Spleen (tissue), 11 donors: Measurements from ENCODE around the gene UBR4. TPM values are rescaled to one million over a fixed set of nuclear protein-coding genes. Genes with fewer than 3 reads are reported as not detected.

Experiments used
- DNase-seq: peaks from one replicate; pipeline ENCODE4 v3.0.0-alpha.2; 2020
- H3K27ac ChIP-seq, 8 donors: fragments of 200-600 bp; sonication (generic) in 7 of 8; 1 replicate in 4 of 8; 2 replicates in 4 of 8; pipeline versions ENCODE4 v1.5.0 to v1.8.0; 2016 to 2021; ENCODE audit warnings: inconsistent platforms in 4 of 8, mild to moderate bottlenecking in 4 of 8, moderate library complexity in 1 of 8
- H3K27me3 ChIP-seq, 7 donors: fragments of 200-600 bp; sonication (generic) in 6 of 7; replicated peaks in 1 of 7; 1 replicate in 4 of 7; 2 replicates in 3 of 7; pipeline versions ENCODE4 v1.5.0 to v1.8.0; 2016 to 2021; ENCODE audit warnings: inconsistent platforms in 3 of 7, mild to moderate bottlenecking in 1 of 7
- H3K36me3 ChIP-seq, 6 donors: fragments of 200-600 bp; sonication (generic) in 5 of 6; 1 replicate in 4 of 6; 2 replicates in 2 of 6; pipeline versions ENCODE4 v1.5.0 to v1.8.0; 2016 to 2021; ENCODE audit warnings: inconsistent platforms in 2 of 6
- H3K4me1 ChIP-seq, 6 donors: fragments of 200-600 bp; sonication (generic) in 5 of 6; 1 replicate in 3 of 6; 2 replicates in 3 of 6; pipeline versions ENCODE4 v1.5.0 to v1.8.0; 2016 to 2021; ENCODE audit warnings: inconsistent platforms in 3 of 6
- H3K4me3 ChIP-seq, 8 donors: fragments of 200-600 bp; sonication (generic) in 7 of 8; 1 replicate in 4 of 8; 2 replicates in 4 of 8; pipeline versions ENCODE4 v1.5.0 to v1.8.0; 2016 to 2021; ENCODE audit warnings: inconsistent platforms in 4 of 8, mild to moderate bottlenecking in 4 of 8, moderate library complexity in 2 of 8
- H3K9me3 ChIP-seq, 8 donors: fragments of 200-600 bp; sonication (generic) in 7 of 8; 1 replicate in 4 of 8; 2 replicates in 4 of 8; pipeline versions ENCODE4 v1.5.0 to v1.8.0; 2016 to 2021; ENCODE audit warnings: inconsistent platforms in 4 of 8
- POLR2A ChIP-seq, 3 donors: fragments of 450-650 bp; IDR thresholded peaks; one replicate each; pipeline ENCODE4 v1.5.1; 2017; ENCODE audit warnings: antibody characterized with exemption in 3 of 3, mild to moderate bottlenecking in 1 of 3
- POLR2AphosphoS5 ChIP-seq, 3 donors: sonication (generic); formaldehyde crosslinking; IDR thresholded peaks; one replicate each; pipeline ENCODE4 v1.5.1; 2017; ENCODE audit warnings: antibody characterized with exemption in 3 of 3
- WGBS, 5 donors: extraction: QIAGEN DNeasy Blood & Tissue Kit in 3 of 5; methylation state at CpG; one replicate each; pipeline versions ENCODE4 v1.1.5 to v1.1.7; 2013 to 2018; 5-methylcytosine and 5-hydroxymethylcytosine counted together
- intact Hi-C: fragments of 100-400 bp; cut with DNase I; formaldehyde crosslinking; loops from one replicate; pipeline ENCODE4 v1.15.0; 2023; ENCODE audit warnings: low total_unique reads
- polyA plus RNA-seq, 3 donors: library from polyadenylated mRNA; stranded (reverse); fragments of 200-250 nt; gene quantifications; one replicate each; pipeline ENCODE4 v1.2.1, GENCODE V29; 2013
- total RNA-seq, 7 donors: library from RNA; depleted of rRNA in 3 of 7; stranded (reverse); fragments of >200 nt in 3 of 7; fragmentation: NEBNext Ultra II Directional in 4 of 7; extraction: Animal tissue kit (Norgen Biotek cat#: 25700) in 4 of 7; gene quantifications; one replicate each; pipeline versions ENCODE4 v1.1.0 to v1.2.1, GENCODE V29; 2016 to 2021
- TF ChIP-seq, protein P1 (sequence below), 11 experiments: fragments of 200-600 bp in 7 of 11; fragments of 450-650 bp in 4 of 11; sonication (generic) in 4 of 11; IDR thresholded peaks in 8 of 11; conservative IDR thresholded peaks in 3 of 11; 1 replicate in 7 of 11; 2 replicates in 4 of 11; pipeline versions ENCODE4 v1.4.0 to v1.8.0; 2016 to 2021; ENCODE audit warnings: antibody characterized with exemption in 11 of 11, inconsistent platforms in 4 of 11, mild to moderate bottlenecking in 1 of 11
- donor health status: healthy with polysubstance abuse.
- donor health status: DM: no; HTN: no; CAD: no; lungs with moderate emphysema.
- donor health status: DM: no; HTN: no; CAD: no.
- donor health status: Bipolar disorder and iron deficiency.
- donor health status: healthy.
- donor health status: DM: no; HTN: no; CAD: no.
- donor health status: DM: yes; HTN: yes; CAD: no.

The UBR4 gene
- total and polyA plus RNA-seq, 10 donors, result 72.5 to 184 (median 149) TPM

DNA sequence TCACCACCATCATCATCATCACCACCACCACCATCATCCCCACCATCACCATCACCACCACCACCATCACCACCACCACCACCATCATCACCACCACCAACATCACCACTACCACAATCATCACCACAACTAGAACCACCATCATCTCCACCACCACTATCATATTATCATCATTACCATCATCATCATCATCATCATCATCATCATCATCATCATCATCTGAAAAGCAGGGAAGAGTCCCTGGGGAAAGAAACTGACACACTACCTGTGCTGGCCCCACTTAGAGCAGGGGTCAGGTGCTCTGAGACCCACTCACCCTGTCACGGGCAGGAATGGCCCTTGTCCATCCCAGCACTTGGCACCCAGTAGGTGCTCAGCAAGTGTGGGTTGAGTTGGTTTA is 148.7 kb downstream of the UBR4 start:
- WGBS, 5 donors, result 95 to 100% (median 98%) methylated on average over 1 of the region's 1 CpG; no CpG with 5 or more reads in 1 of the 5 donors
- DNase-seq, result no peak
- intact Hi-C loops, result no loop called here
- Histone ChIP-seq H3K36me3 (no peaks in the 10 kb centered on the region), H3K4me3 (no peak overlapping the region), H3K4me1 (no peaks in the 10 kb centered on the region), H3K9me3 (no peaks in the 10 kb centered on the region), H3K27me3 (peaks cover 0 to 24% (median 0%) of the 10 kb centered on the region in 7 donors), H3K27ac (no peak overlapping the region)
- TF ChIP-seq POLR2AphosphoS5 (IDR thresholded peaks at IDR 0.05), result no peak
- no peak for TF ChIP-seq POLR2A (IDR thresholded peaks at IDR 0.05)
- TF ChIP-seq, protein P1, sequence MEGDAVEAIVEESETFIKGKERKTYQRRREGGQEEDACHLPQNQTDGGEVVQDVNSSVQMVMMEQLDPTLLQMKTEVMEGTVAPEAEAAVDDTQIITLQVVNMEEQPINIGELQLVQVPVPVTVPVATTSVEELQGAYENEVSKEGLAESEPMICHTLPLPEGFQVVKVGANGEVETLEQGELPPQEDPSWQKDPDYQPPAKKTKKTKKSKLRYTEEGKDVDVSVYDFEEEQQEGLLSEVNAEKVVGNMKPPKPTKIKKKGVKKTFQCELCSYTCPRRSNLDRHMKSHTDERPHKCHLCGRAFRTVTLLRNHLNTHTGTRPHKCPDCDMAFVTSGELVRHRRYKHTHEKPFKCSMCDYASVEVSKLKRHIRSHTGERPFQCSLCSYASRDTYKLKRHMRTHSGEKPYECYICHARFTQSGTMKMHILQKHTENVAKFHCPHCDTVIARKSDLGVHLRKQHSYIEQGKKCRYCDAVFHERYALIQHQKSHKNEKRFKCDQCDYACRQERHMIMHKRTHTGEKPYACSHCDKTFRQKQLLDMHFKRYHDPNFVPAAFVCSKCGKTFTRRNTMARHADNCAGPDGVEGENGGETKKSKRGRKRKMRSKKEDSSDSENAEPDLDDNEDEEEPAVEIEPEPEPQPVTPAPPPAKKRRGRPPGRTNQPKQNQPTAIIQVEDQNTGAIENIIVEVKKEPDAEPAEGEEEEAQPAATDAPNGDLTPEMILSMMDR (IDR thresholded peaks at IDR 0.05 in 8 of 11, conservative IDR thresholded peaks at IDR 0.05 in 3 of 11), result no peak

DNA sequence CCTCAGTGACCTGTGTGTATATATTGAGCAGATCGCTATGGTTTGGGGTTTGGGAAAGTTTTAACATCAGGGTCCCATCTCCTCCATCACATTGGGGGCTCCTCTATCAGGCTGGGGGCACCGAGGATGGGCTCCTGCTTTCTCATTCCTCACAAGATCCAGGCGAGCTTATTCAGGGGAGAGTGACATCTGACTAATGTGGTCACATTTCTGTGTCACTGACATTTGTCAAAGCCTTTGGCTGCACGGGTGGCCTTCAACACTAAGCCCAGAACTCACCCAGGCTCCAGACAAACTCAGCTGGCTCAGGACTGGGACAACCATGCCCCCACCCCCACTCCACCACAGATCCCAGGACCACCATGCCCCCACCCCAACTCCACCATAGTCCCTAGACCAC is 150.3 kb downstream of the UBR4 start:
- no peak for DNase-seq
- 60 to 75% (median 69%) methylated on average over 4 of the region's 4 CpGs for WGBS, 5 donors
- Histone ChIP-seq H3K4me1 (peaks cover 0 to 15% (median 5%) of the 10 kb centered on the region in 6 donors), H3K9me3 (no peaks in the 10 kb centered on the region), H3K27me3 (peaks cover 0 to 39% (median 8%) of the 10 kb centered on the region in 7 donors), H3K36me3 (no peaks in the 10 kb centered on the region), H3K27ac (no peak overlapping the region), H3K4me3 (no peak overlapping the region)
- TF ChIP-seq POLR2A (IDR thresholded peaks at IDR 0.05), result no peak
- TF ChIP-seq, protein P1 (IDR thresholded peaks at IDR 0.05 in 8 of 11, conservative IDR thresholded peaks at IDR 0.05 in 3 of 11), result no peak
- no peak for TF ChIP-seq POLR2AphosphoS5 (IDR thresholded peaks at IDR 0.05)
- intact Hi-C loops, result no loop called here

DNA sequence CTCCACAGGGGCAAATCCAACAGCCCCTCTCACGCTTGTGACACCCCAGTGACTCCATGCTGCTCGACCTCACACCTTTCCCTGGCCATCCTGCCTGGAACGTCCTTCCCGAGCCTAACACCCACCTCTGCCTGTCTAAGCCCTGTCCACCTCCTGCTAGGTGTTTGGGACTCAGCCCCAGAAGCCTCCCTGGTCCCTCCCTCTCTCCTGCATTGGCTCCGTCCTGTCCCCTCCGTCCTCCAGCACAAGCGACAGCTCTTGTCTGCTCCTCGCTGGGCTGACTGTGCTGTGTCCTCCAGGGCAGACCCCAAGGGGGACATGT is 151.6 kb downstream of the UBR4 start:
- Histone ChIP-seq H3K4me3 (no peak overlapping the region), H3K9me3 (no peaks in the 10 kb centered on the region), H3K4me1 (peaks cover 0 to 21% (median 9%) of the 10 kb centered on the region in 6 donors), H3K27ac (no peak overlapping the region), H3K27me3 (peaks cover 0 to 53% (median 18%) of the 10 kb centered on the region in 7 donors), H3K36me3 (no peaks in the 10 kb centered on the region)
- intact Hi-C loops, result no loop called here
- TF ChIP-seq, protein P1 (IDR thresholded peaks at IDR 0.05 in 8 of 11, conservative IDR thresholded peaks at IDR 0.05 in 3 of 11), result no peak
- TF ChIP-seq POLR2A (IDR thresholded peaks at IDR 0.05), result no peak
- no peak for TF ChIP-seq POLR2AphosphoS5 (IDR thresholded peaks at IDR 0.05)
- no peak for DNase-seq
- WGBS, 5 donors, result 54 to 74% (median 64%) methylated on average over 8 of the region's 8 CpGs

DNA sequence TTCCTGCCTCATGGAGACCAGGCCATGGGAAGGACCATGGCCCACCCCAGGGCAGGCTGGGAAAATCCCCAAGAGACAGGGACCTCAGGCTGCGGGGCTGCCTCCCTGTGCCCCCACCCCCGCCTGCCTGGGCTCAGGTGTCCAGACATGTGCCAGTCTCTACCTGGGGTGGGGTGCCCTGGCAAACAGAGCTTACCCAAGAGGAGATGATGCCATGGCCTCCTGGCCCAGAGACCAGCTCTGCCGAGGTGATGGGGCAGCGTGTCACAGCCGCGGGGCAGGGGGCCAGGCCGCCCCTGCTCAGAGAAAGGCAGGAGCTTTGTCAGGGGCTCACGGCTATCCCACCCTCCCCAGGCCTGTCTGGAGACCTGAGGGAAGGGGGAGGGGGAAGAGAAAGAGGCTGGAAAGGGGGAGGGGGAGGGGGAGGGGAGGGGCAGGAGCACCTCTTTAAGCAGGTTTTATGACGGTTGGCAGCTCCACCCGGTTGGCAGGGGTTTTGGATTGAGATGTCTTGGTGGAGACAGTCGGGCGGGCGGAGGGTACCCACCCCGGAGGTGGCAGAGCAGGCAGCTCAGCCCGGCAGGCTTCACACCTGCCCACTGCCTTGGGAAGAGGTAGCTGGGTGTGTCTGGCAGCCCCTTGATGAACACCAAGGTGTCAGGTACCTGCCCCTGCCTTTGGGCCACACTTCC is 152.1 kb downstream of the UBR4 start:
- TF ChIP-seq, protein P1 (IDR thresholded peaks at IDR 0.05 in 8 of 11, conservative IDR thresholded peaks at IDR 0.05 in 3 of 11), result no peak
- no peak for TF ChIP-seq POLR2AphosphoS5 (IDR thresholded peaks at IDR 0.05)
- TF ChIP-seq POLR2A (IDR thresholded peaks at IDR 0.05), result no peak
- intact Hi-C loops, result no loop called here
- no peak for DNase-seq
- H3K27me3 ChIP-seq, result peaks cover 0 to 57% (median 18%) of the 10 kb centered on the region in 7 donors
- no peaks in the 10 kb centered on the region for H3K36me3 ChIP-seq
- H3K4me1 ChIP-seq, result peaks cover 0 to 21% (median 9%) of the 10 kb centered on the region in 6 donors
- H3K4me3 ChIP-seq, result no peak overlapping the region
- H3K9me3 ChIP-seq, result no peaks in the 10 kb centered on the region
- 61 to 75% (median 70%) methylated on average over 9 to 15 of the region's 15 CpGs for WGBS, 5 donors
- no peak overlapping the region for H3K27ac ChIP-seq
